Measurements from ENCODE around the gene FAM163B. TPM values are rescaled to one million over a fixed set of nuclear protein-coding genes. Genes with fewer than 3 reads are reported as not detected.

The FAM163B gene
- total RNA-seq, 3 donors from 2014 or later (not counting 1 experiment from before 2014, with no cell fraction given), result not detected

- intact Hi-C loops (cut with micrococcal nuclease), result no loop called here
- Mint-ChIP-seq H3K4me3 (no peak overlapping the region), H3K36me3 (no peaks in the 10 kb centered on the region), H3K27me3 (ENCODE audit: low read depth in 2 of 2) (peaks cover 14 to 20% of the 10 kb centered on the region in 2 donors), H3K9me3 (no peaks in the 10 kb centered on the region), H3K27ac (no peak overlapping the region), H3K4me1 (peaks cover 0 to 4% of the 10 kb centered on the region in 2 donors)
- ATAC-seq (no peak), DNase-seq (no peak)
- Histone ChIP-seq H3K9me3 (ENCODE audit: control insufficient read depth, insufficient read depth, low read length) (no peaks in the 10 kb centered on the region), H3K27me3 (ENCODE audit: control insufficient read depth, insufficient read depth, low read length) (peaks cover 14% of the 10 kb centered on the region), H3K4me1 (ENCODE audit: control insufficient read depth, insufficient read depth, low read length) (peaks cover 17% of the 10 kb centered on the region), H3K36me3 (ENCODE audit: control insufficient read depth, insufficient read depth, low read length) (no peaks in the 10 kb centered on the region), H3K27ac (ENCODE audit: low read length) (no peak overlapping the region), H3K4me3 (ENCODE audit: low read length) (no peak overlapping the region)
- 80% methylated on average over 9 of the region's 9 CpGs for WGBS (ENCODE audit: insufficient coverage)
- TF ChIP-seq CTCF (IDR thresholded peaks at IDR 0.05), result no peak
Measured at GRCh38 chr9:133531293-133531692, 77.9 kb downstream of the FAM163B start.

- Histone ChIP-seq H3K4me1 (ENCODE audit: control insufficient read depth, insufficient read depth, low read length) (peaks cover 15% of the 10 kb centered on the region), H3K27me3 (ENCODE audit: control insufficient read depth, insufficient read depth, low read length) (peaks cover 14% of the 10 kb centered on the region), H3K27ac (ENCODE audit: low read length) (no peak overlapping the region), H3K4me3 (ENCODE audit: low read length) (no peak overlapping the region), H3K9me3 (ENCODE audit: control insufficient read depth, insufficient read depth, low read length) (no peaks in the 10 kb centered on the region), H3K36me3 (ENCODE audit: control insufficient read depth, insufficient read depth, low read length) (no peaks in the 10 kb centered on the region)
- intact Hi-C loops (cut with micrococcal nuclease), result no loop called here
- peaks cover 10 to 21% of the 10 kb centered on the region in 2 donors for H3K27me3 Mint-ChIP-seq (ENCODE audit: low read depth in 2 of 2)
- H3K4me3 Mint-ChIP-seq, result no peak overlapping the region
- ATAC-seq (no peak), DNase-seq (no peak)
- WGBS (ENCODE audit: insufficient coverage), result 83% methylated on average over 7 of the region's 7 CpGs
- H3K9me3 Mint-ChIP-seq, result no peaks in the 10 kb centered on the region
- TF ChIP-seq CTCF (IDR thresholded peaks at IDR 0.05), result no peak
- H3K4me1 Mint-ChIP-seq, result peaks cover 0 to 4% of the 10 kb centered on the region in 2 donors
- no peak overlapping the region for H3K27ac Mint-ChIP-seq
- H3K36me3 Mint-ChIP-seq, result no peaks in the 10 kb centered on the region
Measured at GRCh38 chr9:133529874-133530273, 79.3 kb downstream of the FAM163B start.

GRCh38 chr9:133529457-133529856, 79.7 kb downstream of the FAM163B start:
- peaks cover 14% of the 10 kb centered on the region for H3K27me3 ChIP-seq (ENCODE audit: control insufficient read depth, insufficient read depth, low read length)

More at GRCh38 chr9:133529457-133529856, 79.7 kb downstream of the FAM163B start:
- no peak for ATAC-seq
- Histone ChIP-seq H3K4me3 (ENCODE audit: low read length) (no peak overlapping the region), H3K36me3 (ENCODE audit: control insufficient read depth, insufficient read depth, low read length) (no peaks in the 10 kb centered on the region), H3K9me3 (ENCODE audit: control insufficient read depth, insufficient read depth, low read length) (no peaks in the 10 kb centered on the region), H3K27ac (ENCODE audit: low read length) (no peak overlapping the region), H3K4me1 (ENCODE audit: control insufficient read depth, insufficient read depth, low read length) (peaks cover 12% of the 10 kb centered on the region)
- Mint-ChIP-seq H3K27me3 (ENCODE audit: low read depth in 2 of 2) (peaks cover 10 to 21% of the 10 kb centered on the region in 2 donors), H3K36me3 (no peaks in the 10 kb centered on the region), H3K4me1 (peaks cover 0 to 4% of the 10 kb centered on the region in 2 donors), H3K27ac (no peak overlapping the region), H3K4me3 (no peak overlapping the region), H3K9me3 (no peaks in the 10 kb centered on the region)
- WGBS (ENCODE audit: insufficient coverage), result 85% methylated on average over 7 of the region's 7 CpGs
- DNase-seq, result no peak
- TF ChIP-seq CTCF (IDR thresholded peaks at IDR 0.05), result no peak
- intact Hi-C loops (cut with micrococcal nuclease), result no loop called here
